ENCODE data around the gene CHCHD4.

Gene CHCHD4

GRCh38 chr3:14064910-14065309 is 59.8 kb downstream of the CHCHD4 start:
- TF ChIP-seq CTCF (IDR thresholded peaks at IDR 0.05) = no peak

GRCh38 chr3:14063152-14063551 is 61.5 kb downstream of the CHCHD4 start:
- TF ChIP-seq CTCF (IDR thresholded peaks at IDR 0.05) = no peak
